HUES48 (cell line): ENCODE data around the gene ZNF709.
A peak's percentile ranks its signal among the peaks of the same experiment; 100 is the strongest.
"Not testable (repeated sequence)": the region's sequence is repeated elsewhere in the genome, so short reads cannot be mapped to it uniquely, and the experiment has no call there.

ENCODE experiments used
- H3K27ac ChIP-seq: one replicate; pipeline ENCODE4 v1.7.0; 2013; ENCODE audit warnings: low read depth, low read length, inconsistent platforms
- H3K27me3 ChIP-seq: 2 replicates; pipeline ENCODE4 v1.6.1; 2013; ENCODE audit warnings: mild to moderate bottlenecking, low read length; ENCODE audit not compliant: control insufficient read depth, insufficient read depth
- H3K36me3 ChIP-seq: 2 replicates; pipeline ENCODE4 v1.6.1; 2013; ENCODE audit warnings: low read length; ENCODE audit not compliant: control insufficient read depth, insufficient read depth
- H3K4me1 ChIP-seq: 2 replicates; pipeline ENCODE4 v1.6.1; 2013; ENCODE audit warnings: mild to moderate bottlenecking, low read length; ENCODE audit not compliant: control insufficient read depth, insufficient read depth
- H3K4me3 ChIP-seq: 2 replicates; pipeline ENCODE4 v1.5.1; 2013; ENCODE audit warnings: mild to moderate bottlenecking, low read depth, low read length
- H3K9ac ChIP-seq: 2 replicates; pipeline ENCODE4 v1.6.1; 2013; ENCODE audit warnings: mild to moderate bottlenecking, low read depth, low read length, moderate library complexity
- H3K9me3 ChIP-seq: 2 replicates; pipeline ENCODE4 v1.6.1; 2013; ENCODE audit warnings: low read length; ENCODE audit not compliant: control insufficient read depth, insufficient read depth

Gene ZNF709

DNA sequence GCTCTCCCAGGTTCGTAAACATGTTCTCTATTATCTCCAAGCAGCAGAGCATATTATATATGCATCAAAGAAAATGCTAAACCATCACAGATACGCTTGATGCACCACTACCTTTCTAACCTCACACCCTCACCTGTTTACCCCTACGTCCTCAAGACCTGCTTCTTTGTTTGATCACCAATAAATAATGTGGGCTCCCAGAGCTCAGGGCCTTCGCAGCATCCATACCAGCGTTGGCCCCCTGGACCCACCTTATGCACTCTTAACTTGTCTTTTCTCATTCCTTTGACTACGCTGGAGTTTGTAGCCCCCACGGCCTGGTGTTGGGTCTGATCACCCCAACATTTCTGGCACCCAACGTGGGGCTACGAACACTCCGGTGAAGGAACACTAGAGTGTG lies 33.8 kb downstream of the ZNF709 start:
- no peaks in the 10 kb centered on the region for H3K27me3 ChIP-seq
- peaks cover 45% of the 10 kb centered on the region for H3K9me3 ChIP-seq
- H3K4me3 ChIP-seq = no peak overlapping the region
- H3K4me1 ChIP-seq = no peaks in the 10 kb centered on the region
- H3K36me3 ChIP-seq = no peaks in the 10 kb centered on the region
- no peak overlapping the region for H3K9ac ChIP-seq
- no peak overlapping the region for H3K27ac ChIP-seq

GRCh38 chr19:12448808-12449207 lies 35.8 kb downstream of the ZNF709 start:
- H3K9me3 ChIP-seq = peaks cover 40% of the 10 kb centered on the region

GRCh38 chr19:12440541-12441316 lies 43.9 kb downstream of the ZNF709 start, which contains the start of gene ZNF443:
Gene ZNF443 (minus strand): TSS chr19:12441021. CDS start chr19:12440914, 107 bp downstream.
- peaks cover 3% of the 10 kb centered on the region; the same call in 1 of the 2 replicates for H3K9me3 ChIP-seq
- H3K4me3 ChIP-seq = peak within 1 kb of the TSS; percentile 89
- no peaks in the 10 kb centered on the region for H3K36me3 ChIP-seq
- peak within 1 kb of the TSS; percentile 79 for H3K9ac ChIP-seq
- no peaks in the 10 kb centered on the region for H3K4me1 ChIP-seq
- no peaks in the 10 kb centered on the region for H3K27me3 ChIP-seq
- peak within 1 kb of the TSS; percentile 91 for H3K27ac ChIP-seq

More at GRCh38 chr19:12448808-12449207, 35.8 kb downstream of the ZNF709 start:
- Histone ChIP-seq H3K4me1 (no peaks in the 10 kb centered on the region), H3K27me3 (no peaks in the 10 kb centered on the region), H3K36me3 (no peaks in the 10 kb centered on the region), H3K27ac (no peak overlapping the region), H3K9ac (no peak overlapping the region), H3K4me3 (no peak overlapping the region)

GRCh38 chr19:12439686-12440540 lies 44.7 kb downstream of the ZNF709 start:
- peak overlapping the region; percentile 91 for H3K27ac ChIP-seq
- H3K9me3 ChIP-seq, H3K36me3 ChIP-seq, H3K27me3 ChIP-seq, H3K4me1 ChIP-seq: not testable (repeated sequence)
- peak overlapping the region; percentile 79 for H3K9ac ChIP-seq
- H3K4me3 ChIP-seq = peak overlapping the region; percentile 89

DNA sequence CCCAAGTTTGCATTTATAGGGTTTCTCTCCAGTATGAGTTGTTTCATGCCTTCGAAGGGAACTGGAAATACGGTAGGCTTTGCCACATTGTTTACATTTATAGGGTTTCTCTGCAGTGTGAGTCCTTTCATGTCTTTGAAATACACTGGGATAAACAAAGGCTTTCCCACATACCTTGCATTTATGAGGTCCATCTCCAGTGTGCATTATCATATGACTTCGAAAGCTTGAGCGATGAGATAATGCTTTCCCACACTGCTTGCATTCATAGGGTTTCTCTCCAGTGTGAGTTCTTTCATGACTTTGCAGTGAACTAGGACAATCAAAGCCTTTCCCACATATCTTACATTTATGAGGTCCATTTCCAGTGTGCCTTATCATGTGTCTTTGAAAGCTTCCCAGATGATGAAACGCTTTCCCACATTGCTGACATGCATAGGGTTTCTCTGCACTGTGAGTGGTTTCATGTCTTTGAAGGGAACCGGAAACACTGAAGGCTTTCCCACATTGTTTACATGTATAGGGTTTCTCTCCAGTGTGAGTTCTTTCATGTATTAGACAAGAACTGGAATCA lies 53.8 kb downstream of the ZNF709 start:
- Histone ChIP-seq H3K36me3 (peaks cover 31% of the 10 kb centered on the region), H3K9me3 (peaks cover 40% of the 10 kb centered on the region)
- not testable (repeated sequence) for H3K4me1 ChIP-seq, H3K4me3 ChIP-seq, H3K9ac ChIP-seq, H3K27ac ChIP-seq, H3K27me3 ChIP-seq

DNA sequence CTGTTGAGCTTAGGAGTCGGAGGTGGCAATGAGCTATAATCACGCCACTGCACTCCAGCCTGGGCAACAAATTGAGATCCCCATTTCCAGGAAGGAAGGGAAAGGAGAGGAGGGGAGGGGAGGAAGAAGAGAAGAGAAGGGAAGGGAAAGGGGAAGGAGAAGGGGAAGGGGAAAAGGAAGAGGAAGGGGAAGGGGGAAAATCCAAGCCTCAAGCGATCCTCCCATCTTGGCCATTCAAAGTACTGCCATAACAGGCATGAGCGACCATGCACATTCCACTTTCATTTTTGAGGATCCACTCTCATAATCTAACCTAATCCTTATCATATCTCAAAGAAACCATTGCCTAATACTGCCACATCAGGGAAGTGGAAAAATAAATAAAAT lies 58.7 kb downstream of the ZNF709 start:
- Histone ChIP-seq H3K36me3 (peaks cover 23% of the 10 kb centered on the region), H3K27ac (no peak overlapping the region), H3K9me3 (peaks cover 39% of the 10 kb centered on the region), H3K4me1 (no peaks in the 10 kb centered on the region), H3K9ac (no peak overlapping the region), H3K27me3 (no peaks in the 10 kb centered on the region), H3K4me3 (no peak overlapping the region)

DNA sequence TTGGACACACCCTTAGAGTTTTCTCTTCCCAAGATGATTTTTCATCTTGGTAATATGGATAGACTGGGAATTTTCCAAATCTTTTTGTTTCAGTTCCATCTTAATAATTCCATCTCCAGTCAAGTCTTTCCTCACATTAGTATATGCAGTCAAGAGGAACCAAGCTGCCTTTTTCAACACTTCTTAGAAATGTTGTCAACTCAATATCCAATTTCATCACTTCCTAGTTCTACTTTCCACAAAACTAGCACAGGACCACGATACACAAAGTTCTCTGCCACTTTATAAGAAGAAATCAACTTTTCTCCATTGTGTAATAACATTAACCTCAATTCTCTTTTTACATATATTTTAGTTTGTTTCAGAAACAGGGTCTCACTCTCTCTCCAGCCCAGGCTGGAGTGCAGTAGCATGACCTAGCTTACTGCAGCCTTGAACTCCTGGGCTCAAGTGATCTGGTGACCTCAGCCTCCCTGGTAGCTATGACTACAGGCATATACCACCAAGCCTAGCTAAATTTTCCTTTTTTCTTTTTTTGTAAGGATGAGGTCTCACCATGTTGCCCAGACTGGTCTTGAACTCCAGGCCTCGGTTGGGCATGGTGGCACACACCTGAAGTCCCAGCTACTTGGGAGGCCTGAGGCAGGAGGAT lies 59.3 kb downstream of the ZNF709 start:
- H3K27me3 ChIP-seq = no peaks in the 10 kb centered on the region
- H3K27ac ChIP-seq = no peak overlapping the region
- no peak overlapping the region for H3K4me3 ChIP-seq
- H3K4me1 ChIP-seq = no peaks in the 10 kb centered on the region
- H3K9me3 ChIP-seq = peaks cover 37% of the 10 kb centered on the region
- no peak overlapping the region for H3K9ac ChIP-seq
- peaks cover 17% of the 10 kb centered on the region for H3K36me3 ChIP-seq

GRCh38 chr19:12417273-12417672 lies 67.3 kb downstream of the ZNF709 start:
- H3K4me3 ChIP-seq, H3K4me1 ChIP-seq, H3K27me3 ChIP-seq, H3K27ac ChIP-seq, H3K9ac ChIP-seq, H3K36me3 ChIP-seq: not testable (repeated sequence)
- H3K9me3 ChIP-seq = peaks cover 39% of the 10 kb centered on the region

- Histone ChIP-seq H3K4me1 (no peaks in the 10 kb centered on the region), H3K9ac (no peak overlapping the region), H3K36me3 (no peaks in the 10 kb centered on the region), H3K9me3 (peaks cover 33% of the 10 kb centered on the region), H3K27me3 (no peaks in the 10 kb centered on the region), H3K27ac (no peak overlapping the region), H3K4me3 (no peak overlapping the region)
Measured at GRCh38 chr19:12411893-12412292, 72.7 kb downstream of the ZNF709 start.
